IMR-90 (cell line): ENCODE results near the gene GSPT2. TPM values are rescaled to one million over a fixed set of nuclear protein-coding genes. Genes with fewer than 3 reads are reported as not detected.

Experiments used
- ATAC-seq: fragments of 200-7000 bp; cut with Tn5 transposase; 2 replicates; pipeline ENCODE4 v1.9.1; 2020; ENCODE audit warnings: low read depth, mild to moderate bottlenecking, moderate library complexity
- BruUV-seq: library from RNA; stranded (reverse); fragments of 400-500 nt; replicated peaks from 2 replicates; lab custom pipeline; 2021; lab: Mats Ljungman, UMichigan
- CTCF ChIA-PET: fragments of 300-600 bp; formaldehyde crosslinking; extraction: SDS; loops from one replicate; lab custom pipeline; 2021; ENCODE audit warnings: antibody characterized with exemption; lab: Yijun Ruan, JAX
- POLR2A ChIA-PET: fragments of 300-600 bp; sonication (Branson Sonifier 250); formaldehyde crosslinking; loops from one replicate; lab custom pipeline; 2022; ENCODE audit warnings: antibody characterized with exemption; ENCODE audit not compliant: unreplicated experiment; lab: Charles Lee
- DNase-seq: peaks from one replicate; pipeline ENCODE4 v3.0.0; 2013
- H2AFZ ChIP-seq: replicated peaks from 2 replicates; pipeline ENCODE3; 2013; ENCODE audit warnings: low read length, mild to moderate bottlenecking; ENCODE audit not compliant: poor library complexity
- H2AK5ac ChIP-seq: 2 replicates; pipeline ENCODE4 v1.6.1; 2013; ENCODE audit warnings: low read depth, low read length, inconsistent platforms
- H2AK9ac ChIP-seq: replicated peaks from 2 replicates; pipeline ENCODE3; 2013; ENCODE audit warnings: mild to moderate bottlenecking, low read depth, low read length, moderate library complexity; ENCODE audit not compliant: poor library complexity
- H2BK120ac ChIP-seq: 2 replicates; pipeline ENCODE4 v1.6.1; 2013; ENCODE audit warnings: low read depth, low read length, inconsistent platforms
- H2BK15ac ChIP-seq: 3 replicates; pipeline ENCODE4 v1.6.1; 2013; ENCODE audit warnings: low read depth, low read length, inconsistent platforms
- H2BK20ac ChIP-seq: 2 replicates; pipeline ENCODE4 v1.6.1; 2013; ENCODE audit warnings: low read depth, mild to moderate bottlenecking, inconsistent platforms, low read length, moderate library complexity
- H2BK5ac ChIP-seq: 2 replicates; pipeline ENCODE4 v1.6.1; 2013; ENCODE audit warnings: mild to moderate bottlenecking, low read depth, low read length, inconsistent platforms; ENCODE audit not compliant: poor library complexity, severe bottlenecking
- H3K14ac ChIP-seq: replicated peaks from 2 replicates; pipeline ENCODE4 v1.6.1; 2013; ENCODE audit warnings: low read depth, low read length, inconsistent platforms
- H3K18ac ChIP-seq: 2 replicates; pipeline ENCODE4 v1.6.1; 2013; ENCODE audit warnings: low read depth, low read length, control low read depth
- H3K23ac ChIP-seq: 2 replicates; pipeline ENCODE4 v1.6.1; 2013; ENCODE audit warnings: low read depth, low read length, inconsistent platforms
- H3K27ac ChIP-seq: 2 replicates; pipeline ENCODE4 v1.5.1; 2013; ENCODE audit warnings: mild to moderate bottlenecking, control low read depth, low read length; ENCODE audit not compliant: insufficient read depth
- H3K27me3 ChIP-seq: 2 replicates; pipeline ENCODE4 v1.6.1; 2013; ENCODE audit warnings: low read length; ENCODE audit not compliant: control insufficient read depth, insufficient read depth
- H3K36me3 ChIP-seq: 2 replicates; pipeline ENCODE4 v1.6.1; 2013; ENCODE audit warnings: low read length, mixed read lengths; ENCODE audit not compliant: control insufficient read depth, insufficient read depth
- H3K4ac ChIP-seq: 2 replicates; pipeline ENCODE4 v1.6.1; 2013; ENCODE audit warnings: low read depth, low read length, inconsistent platforms
- H3K4me1 ChIP-seq: 2 replicates; pipeline ENCODE4 v1.6.1; 2013; ENCODE audit warnings: low read length, mixed read lengths; ENCODE audit not compliant: control insufficient read depth, insufficient read depth
- H3K4me2 ChIP-seq: 2 replicates; pipeline ENCODE4 v1.6.1; 2013; ENCODE audit warnings: low read depth, mild to moderate bottlenecking, control low read depth, low read length, moderate library complexity
- H3K4me3 ChIP-seq: 2 replicates; pipeline ENCODE4 v1.5.1; 2013; ENCODE audit warnings: low read depth, mild to moderate bottlenecking, control low read depth, low read length, moderate library complexity; ENCODE audit not compliant: insufficient read depth
- H3K56ac ChIP-seq: 2 replicates; pipeline ENCODE4 v1.6.1; 2013; ENCODE audit warnings: low read length, inconsistent platforms; ENCODE audit not compliant: insufficient read depth; ENCODE audit errors: extremely low read depth
- H3K79me1 ChIP-seq, 2 experiments: 2 replicates each; pipeline ENCODE4 v1.6.1; 2013; ENCODE audit warnings: low read length in 2 of 2, inconsistent platforms in 1 of 2, low read depth in 1 of 2
- H3K9ac ChIP-seq: 2 replicates; pipeline ENCODE4 v1.6.1; 2013; ENCODE audit warnings: low read depth, low read length, control low read depth
- H3K9me1 ChIP-seq: 2 replicates; pipeline ENCODE4 v1.6.1; 2013; ENCODE audit warnings: low read length, inconsistent platforms; ENCODE audit not compliant: insufficient read depth
- H3K9me3 ChIP-seq: 2 replicates; pipeline ENCODE4 v1.6.1; 2013; ENCODE audit warnings: low read length; ENCODE audit not compliant: control insufficient read depth, insufficient read depth
- H4K20me1 ChIP-seq: 2 replicates; pipeline ENCODE4 v1.6.1; 2013; ENCODE audit warnings: low read length, inconsistent platforms; ENCODE audit not compliant: insufficient read depth
- H4K5ac ChIP-seq: 2 replicates; pipeline ENCODE4 v1.6.1; 2013; ENCODE audit warnings: mild to moderate bottlenecking, low read depth, low read length, control low read depth
- H4K8ac ChIP-seq, 2 experiments: 2 replicates each; pipeline ENCODE4 v1.6.1; 2013; ENCODE audit warnings: low read depth in 2 of 2, low read length in 2 of 2, control low read depth in 1 of 2, inconsistent platforms in 1 of 2
- H4K91ac ChIP-seq: 2 replicates; pipeline ENCODE4 v1.6.1; 2013; ENCODE audit warnings: low read depth, low read length, inconsistent platforms; ENCODE audit not compliant: insufficient read depth
- BHLHE40 ChIP-seq: fragments of 150-350 bp; IDR thresholded peaks from 2 replicates; pipeline ENCODE4 v1.6.1; 2016; ENCODE audit warnings: mild to moderate bottlenecking, low read depth, low read length
- CEBPB ChIP-seq: IDR thresholded peaks from 2 replicates; pipeline ENCODE4 v1.6.1; 2012; ENCODE audit warnings: low read depth, low read length, improper control_type of control experiment
- CHD1 ChIP-seq: IDR thresholded peaks from 2 replicates; pipeline ENCODE4 v1.6.1; 2012; ENCODE audit warnings: low read depth, low read length, improper control_type of control experiment
- CTCF ChIP-seq: conservative IDR thresholded peaks from 2 replicates; pipeline ENCODE4 v1.5.1; 2012; ENCODE audit warnings: mild to moderate bottlenecking, low read depth, low read length, improper control_type of control experiment
- ELK1 ChIP-seq: fragments of 150-350 bp; IDR thresholded peaks from 2 replicates; pipeline ENCODE4 v1.6.1; 2016; ENCODE audit warnings: low read depth, mild to moderate bottlenecking, low read length, moderate library complexity, borderline replicate concordance
- FOS ChIP-seq: fragments of 150-350 bp; IDR thresholded peaks from 2 replicates; pipeline ENCODE4 v1.6.1; 2016; ENCODE audit warnings: low read depth, low read length
- MAFK ChIP-seq: IDR thresholded peaks from 2 replicates; pipeline ENCODE4 v1.6.1; 2012; ENCODE audit warnings: low read depth, low read length, improper control_type of control experiment
- MXI1 ChIP-seq: IDR thresholded peaks from 2 replicates; pipeline ENCODE4 v1.6.1; 2012; ENCODE audit warnings: low read depth, mild to moderate bottlenecking, low read length, moderate library complexity, borderline replicate concordance
- NFE2L2 ChIP-seq: fragments of 150-350 bp; IDR thresholded peaks from 2 replicates; pipeline ENCODE4 v1.6.1; 2016; ENCODE audit warnings: low read depth, mild to moderate bottlenecking, low read length
- POLR2A ChIP-seq: IDR thresholded peaks from 2 replicates; pipeline ENCODE4 v1.6.1; 2012; ENCODE audit warnings: mild to moderate bottlenecking, low read depth, low read length
- RAD21 ChIP-seq: IDR thresholded peaks from 2 replicates; pipeline ENCODE4 v1.6.1; 2012; ENCODE audit warnings: low read length, improper control_type of control experiment
- RCOR1 ChIP-seq: IDR thresholded peaks from 2 replicates; pipeline ENCODE4 v1.6.1; 2012; ENCODE audit warnings: mild to moderate bottlenecking, low read length, improper control_type of control experiment; ENCODE audit not compliant: insufficient replicate concordance
- RFX5 ChIP-seq: IDR thresholded peaks from 2 replicates; pipeline ENCODE4 v1.8.0; 2012; ENCODE audit warnings: low read depth, mild to moderate bottlenecking, low read length, moderate library complexity
- SMC3 ChIP-seq: fragments of 150-350 bp; IDR thresholded peaks from 2 replicates; pipeline ENCODE4 v1.6.1; 2016; ENCODE audit warnings: low read depth, mild to moderate bottlenecking, antibody characterized with exemption, low read length, moderate library complexity
- USF2 ChIP-seq: fragments of 150-350 bp; IDR thresholded peaks from 2 replicates; pipeline ENCODE4 v1.6.1; 2017; ENCODE audit warnings: mild to moderate bottlenecking, antibody characterized with exemption, low read length, low read depth
- WGBS, 2 experiments: methylation state at CpG; one replicate each; pipeline versions ENCODE4 v1.1.5 to v1.1.7; 2013; ENCODE audit warnings: missing lambda C conversion rate in 2 of 2; ENCODE audit not compliant: insufficient read length in 1 of 2; ENCODE audit errors: extremely low coverage in 2 of 2; 5-methylcytosine and 5-hydroxymethylcytosine counted together
- dilution Hi-C: fragments of 300-500 bp; cut with HindIII; formaldehyde crosslinking; loops from one replicate; pipeline ENCODE4 v1.14.3; 2018; ENCODE audit warnings: low sequenced_read_pairs; ENCODE audit not compliant: unreplicated experiment
- in situ Hi-C: fragments of 300-500 bp; cut with MboI; formaldehyde crosslinking; loops from 3 replicates; pipeline ENCODE4 v1.14.3; 2019; ENCODE audit warnings: low sequenced_read_pairs, inconsistent platforms, mixed read lengths
- intact Hi-C: fragments of 100-400 bp; cut with micrococcal nuclease; formaldehyde crosslinking; loops from 2 replicates; pipeline ENCODE4 v1.10.0; 2022
- polyA plus RNA-seq, 3 experiments: library from polyadenylated mRNA; depleted of rRNA; stranded (reverse); fragments of >200 nt; gene quantifications; 2 replicates each; pipeline ENCODE4 v1.2.3, GENCODE V29; 2012; ENCODE audit warnings: low replicate concordance in 1 of 3
- total RNA-seq: library from RNA; depleted of rRNA; stranded (reverse); fragments of >200 nt; gene quantifications from 2 replicates; pipeline ENCODE4 v1.2.3, GENCODE V29; 2012

Gene GSPT2
- total and polyA plus RNA-seq, 2 of the 4 experiments (the other 2 are of a cell fraction) = 5.4 to 5.9 TPM

GRCh38 chrX:51694254-51694653, 49.0 kb upstream of the GSPT2 start:
- ATAC-seq (no peak), DNase-seq (no peak)
- H2BK20ac ChIP-seq = no peak overlapping the region
- H3K14ac ChIP-seq = no peak overlapping the region
- H3K4ac ChIP-seq = no peak overlapping the region
- no peak overlapping the region for H2BK120ac ChIP-seq
- no peaks in the 10 kb centered on the region for H3K9me3 ChIP-seq
- no peak overlapping the region for H2AK5ac ChIP-seq
- no peak overlapping the region for H2AK9ac ChIP-seq
- no peak overlapping the region for H3K56ac ChIP-seq
- no peak overlapping the region for H3K23ac ChIP-seq
- no peak overlapping the region for H3K4me2 ChIP-seq
- H2BK5ac ChIP-seq = no peak overlapping the region
- no peak overlapping the region for H4K91ac ChIP-seq
- BruUV-seq = no TSS peak
- H4K20me1 ChIP-seq = no peaks in the 10 kb centered on the region
- no peak overlapping the region for H3K9ac ChIP-seq
- no peaks in the 10 kb centered on the region for H3K36me3 ChIP-seq
- dilution Hi-C loops = no loop called here
- TF ChIP-seq ELK1 (no peak), POLR2A (no peak), FOS (no peak), NFE2L2 (no peak), USF2 (no peak), SMC3 (no peak), RAD21 (no peak), BHLHE40 (no peak), MXI1 (no peak), CTCF (no peak), RFX5 (no peak), MAFK (no peak), RCOR1 (no peak), CHD1 (no peak), CEBPB (no peak)
- no peak overlapping the region for H4K5ac ChIP-seq
- intact Hi-C loops = no loop called here
- H3K9me1 ChIP-seq = no peaks in the 10 kb centered on the region
- H3K27me3 ChIP-seq = peaks cover 4% of the 10 kb centered on the region; the same call in 1 of the 2 replicates
- H3K27ac ChIP-seq = no peak overlapping the region
- H2AFZ ChIP-seq = no peak overlapping the region
- no peak overlapping the region for H3K18ac ChIP-seq
- no peak overlapping the region for H2BK15ac ChIP-seq
- in situ Hi-C loops = no loop called here
- POLR2A ChIA-PET = no interaction called here
- no peak overlapping the region for H4K8ac ChIP-seq
- CTCF ChIA-PET = no interaction called here
- H3K79me1 ChIP-seq = no peaks in the 10 kb centered on the region
- H3K4me3 ChIP-seq = no peak overlapping the region
- no CpG with 5 or more reads among the region's 6 CpGs for WGBS, 2 experiments
- H3K4me1 ChIP-seq = no peaks in the 10 kb centered on the region
